IMR-90 (cell line): ENCODE results near the gene RTEL1. TPM values are rescaled to one million over a fixed set of nuclear protein-coding genes. Genes with fewer than 3 reads are reported as not detected.

Experiments used
- ATAC-seq: fragments of 200-7000 bp; cut with Tn5 transposase; 2 replicates; pipeline ENCODE4 v1.9.1; 2020; ENCODE audit warnings: low read depth, mild to moderate bottlenecking, moderate library complexity
- BruUV-seq: library from RNA; stranded (reverse); fragments of 400-500 nt; replicated peaks from 2 replicates; lab custom pipeline; 2021; lab: Mats Ljungman, UMichigan
- CTCF ChIA-PET: fragments of 300-600 bp; formaldehyde crosslinking; extraction: SDS; loops from one replicate; lab custom pipeline; 2021; ENCODE audit warnings: antibody characterized with exemption; lab: Yijun Ruan, JAX
- POLR2A ChIA-PET: fragments of 300-600 bp; sonication (Branson Sonifier 250); formaldehyde crosslinking; loops from one replicate; lab custom pipeline; 2022; ENCODE audit warnings: antibody characterized with exemption; ENCODE audit not compliant: unreplicated experiment; lab: Charles Lee
- DNase-seq: peaks from one replicate; pipeline ENCODE4 v3.0.0; 2013
- H2AFZ ChIP-seq: replicated peaks from 2 replicates; pipeline ENCODE3; 2013; ENCODE audit warnings: low read length, mild to moderate bottlenecking; ENCODE audit not compliant: poor library complexity
- H2AK5ac ChIP-seq: 2 replicates; pipeline ENCODE4 v1.6.1; 2013; ENCODE audit warnings: low read depth, low read length, inconsistent platforms
- H2AK9ac ChIP-seq: replicated peaks from 2 replicates; pipeline ENCODE3; 2013; ENCODE audit warnings: mild to moderate bottlenecking, low read depth, low read length, moderate library complexity; ENCODE audit not compliant: poor library complexity
- H2BK120ac ChIP-seq: 2 replicates; pipeline ENCODE4 v1.6.1; 2013; ENCODE audit warnings: low read depth, low read length, inconsistent platforms
- H2BK15ac ChIP-seq: 3 replicates; pipeline ENCODE4 v1.6.1; 2013; ENCODE audit warnings: low read depth, low read length, inconsistent platforms
- H2BK20ac ChIP-seq: 2 replicates; pipeline ENCODE4 v1.6.1; 2013; ENCODE audit warnings: low read depth, mild to moderate bottlenecking, inconsistent platforms, low read length, moderate library complexity
- H2BK5ac ChIP-seq: 2 replicates; pipeline ENCODE4 v1.6.1; 2013; ENCODE audit warnings: mild to moderate bottlenecking, low read depth, low read length, inconsistent platforms; ENCODE audit not compliant: poor library complexity, severe bottlenecking
- H3K14ac ChIP-seq: replicated peaks from 2 replicates; pipeline ENCODE4 v1.6.1; 2013; ENCODE audit warnings: low read depth, low read length, inconsistent platforms
- H3K18ac ChIP-seq: 2 replicates; pipeline ENCODE4 v1.6.1; 2013; ENCODE audit warnings: low read depth, low read length, control low read depth
- H3K23ac ChIP-seq: 2 replicates; pipeline ENCODE4 v1.6.1; 2013; ENCODE audit warnings: low read depth, low read length, inconsistent platforms
- H3K27ac ChIP-seq: 2 replicates; pipeline ENCODE4 v1.5.1; 2013; ENCODE audit warnings: mild to moderate bottlenecking, control low read depth, low read length; ENCODE audit not compliant: insufficient read depth
- H3K27me3 ChIP-seq: 2 replicates; pipeline ENCODE4 v1.6.1; 2013; ENCODE audit warnings: low read length; ENCODE audit not compliant: control insufficient read depth, insufficient read depth
- H3K36me3 ChIP-seq: 2 replicates; pipeline ENCODE4 v1.6.1; 2013; ENCODE audit warnings: low read length, mixed read lengths; ENCODE audit not compliant: control insufficient read depth, insufficient read depth
- H3K4ac ChIP-seq: 2 replicates; pipeline ENCODE4 v1.6.1; 2013; ENCODE audit warnings: low read depth, low read length, inconsistent platforms
- H3K4me1 ChIP-seq: 2 replicates; pipeline ENCODE4 v1.6.1; 2013; ENCODE audit warnings: low read length, mixed read lengths; ENCODE audit not compliant: control insufficient read depth, insufficient read depth
- H3K4me2 ChIP-seq: 2 replicates; pipeline ENCODE4 v1.6.1; 2013; ENCODE audit warnings: low read depth, mild to moderate bottlenecking, control low read depth, low read length, moderate library complexity
- H3K4me3 ChIP-seq: 2 replicates; pipeline ENCODE4 v1.5.1; 2013; ENCODE audit warnings: low read depth, mild to moderate bottlenecking, control low read depth, low read length, moderate library complexity; ENCODE audit not compliant: insufficient read depth
- H3K56ac ChIP-seq: 2 replicates; pipeline ENCODE4 v1.6.1; 2013; ENCODE audit warnings: low read length, inconsistent platforms; ENCODE audit not compliant: insufficient read depth; ENCODE audit errors: extremely low read depth
- H3K79me1 ChIP-seq, 2 experiments: 2 replicates each; pipeline ENCODE4 v1.6.1; 2013; ENCODE audit warnings: low read length in 2 of 2, inconsistent platforms in 1 of 2, low read depth in 1 of 2
- H3K9ac ChIP-seq: 2 replicates; pipeline ENCODE4 v1.6.1; 2013; ENCODE audit warnings: low read depth, low read length, control low read depth
- H3K9me1 ChIP-seq: 2 replicates; pipeline ENCODE4 v1.6.1; 2013; ENCODE audit warnings: low read length, inconsistent platforms; ENCODE audit not compliant: insufficient read depth
- H3K9me3 ChIP-seq: 2 replicates; pipeline ENCODE4 v1.6.1; 2013; ENCODE audit warnings: low read length; ENCODE audit not compliant: control insufficient read depth, insufficient read depth
- H4K20me1 ChIP-seq: 2 replicates; pipeline ENCODE4 v1.6.1; 2013; ENCODE audit warnings: low read length, inconsistent platforms; ENCODE audit not compliant: insufficient read depth
- H4K5ac ChIP-seq: 2 replicates; pipeline ENCODE4 v1.6.1; 2013; ENCODE audit warnings: mild to moderate bottlenecking, low read depth, low read length, control low read depth
- H4K8ac ChIP-seq, 2 experiments: 2 replicates each; pipeline ENCODE4 v1.6.1; 2013; ENCODE audit warnings: low read depth in 2 of 2, low read length in 2 of 2, control low read depth in 1 of 2, inconsistent platforms in 1 of 2
- H4K91ac ChIP-seq: 2 replicates; pipeline ENCODE4 v1.6.1; 2013; ENCODE audit warnings: low read depth, low read length, inconsistent platforms; ENCODE audit not compliant: insufficient read depth
- BHLHE40 ChIP-seq: fragments of 150-350 bp; IDR thresholded peaks from 2 replicates; pipeline ENCODE4 v1.6.1; 2016; ENCODE audit warnings: mild to moderate bottlenecking, low read depth, low read length
- CEBPB ChIP-seq: IDR thresholded peaks from 2 replicates; pipeline ENCODE4 v1.6.1; 2012; ENCODE audit warnings: low read depth, low read length, improper control_type of control experiment
- CHD1 ChIP-seq: IDR thresholded peaks from 2 replicates; pipeline ENCODE4 v1.6.1; 2012; ENCODE audit warnings: low read depth, low read length, improper control_type of control experiment
- ELK1 ChIP-seq: fragments of 150-350 bp; IDR thresholded peaks from 2 replicates; pipeline ENCODE4 v1.6.1; 2016; ENCODE audit warnings: low read depth, mild to moderate bottlenecking, low read length, moderate library complexity, borderline replicate concordance
- FOS ChIP-seq: fragments of 150-350 bp; IDR thresholded peaks from 2 replicates; pipeline ENCODE4 v1.6.1; 2016; ENCODE audit warnings: low read depth, low read length
- MAFK ChIP-seq: IDR thresholded peaks from 2 replicates; pipeline ENCODE4 v1.6.1; 2012; ENCODE audit warnings: low read depth, low read length, improper control_type of control experiment
- MAZ ChIP-seq: IDR thresholded peaks from 2 replicates; pipeline ENCODE4 v1.6.1; 2012; ENCODE audit warnings: low read depth, mild to moderate bottlenecking, low read length, improper control_type of control experiment, moderate library complexity, borderline replicate concordance
- MXI1 ChIP-seq: IDR thresholded peaks from 2 replicates; pipeline ENCODE4 v1.6.1; 2012; ENCODE audit warnings: low read depth, mild to moderate bottlenecking, low read length, moderate library complexity, borderline replicate concordance
- NFE2L2 ChIP-seq: fragments of 150-350 bp; IDR thresholded peaks from 2 replicates; pipeline ENCODE4 v1.6.1; 2016; ENCODE audit warnings: low read depth, mild to moderate bottlenecking, low read length
- RAD21 ChIP-seq: IDR thresholded peaks from 2 replicates; pipeline ENCODE4 v1.6.1; 2012; ENCODE audit warnings: low read length, improper control_type of control experiment
- RCOR1 ChIP-seq: IDR thresholded peaks from 2 replicates; pipeline ENCODE4 v1.6.1; 2012; ENCODE audit warnings: mild to moderate bottlenecking, low read length, improper control_type of control experiment; ENCODE audit not compliant: insufficient replicate concordance
- RFX5 ChIP-seq: IDR thresholded peaks from 2 replicates; pipeline ENCODE4 v1.8.0; 2012; ENCODE audit warnings: low read depth, mild to moderate bottlenecking, low read length, moderate library complexity
- SMC3 ChIP-seq: fragments of 150-350 bp; IDR thresholded peaks from 2 replicates; pipeline ENCODE4 v1.6.1; 2016; ENCODE audit warnings: low read depth, mild to moderate bottlenecking, antibody characterized with exemption, low read length, moderate library complexity
- USF2 ChIP-seq: fragments of 150-350 bp; IDR thresholded peaks from 2 replicates; pipeline ENCODE4 v1.6.1; 2017; ENCODE audit warnings: mild to moderate bottlenecking, antibody characterized with exemption, low read length, low read depth
- WGBS, 2 experiments: methylation state at CpG; one replicate each; pipeline versions ENCODE4 v1.1.5 to v1.1.7; 2013; ENCODE audit warnings: missing lambda C conversion rate in 2 of 2; ENCODE audit not compliant: insufficient read length in 1 of 2; ENCODE audit errors: extremely low coverage in 2 of 2; 5-methylcytosine and 5-hydroxymethylcytosine counted together
- dilution Hi-C: fragments of 300-500 bp; cut with HindIII; formaldehyde crosslinking; loops from one replicate; pipeline ENCODE4 v1.14.3; 2018; ENCODE audit warnings: low sequenced_read_pairs; ENCODE audit not compliant: unreplicated experiment
- in situ Hi-C: fragments of 300-500 bp; cut with MboI; formaldehyde crosslinking; loops from 3 replicates; pipeline ENCODE4 v1.14.3; 2019; ENCODE audit warnings: low sequenced_read_pairs, inconsistent platforms, mixed read lengths
- intact Hi-C: fragments of 100-400 bp; cut with micrococcal nuclease; formaldehyde crosslinking; loops from 2 replicates; pipeline ENCODE4 v1.10.0; 2022
- polyA plus RNA-seq, 3 experiments: library from polyadenylated mRNA; depleted of rRNA; stranded (reverse); fragments of >200 nt; gene quantifications; 2 replicates each; pipeline ENCODE4 v1.2.3, GENCODE V29; 2012; ENCODE audit warnings: low replicate concordance in 1 of 3
- total RNA-seq: library from RNA; depleted of rRNA; stranded (reverse); fragments of >200 nt; gene quantifications from 2 replicates; pipeline ENCODE4 v1.2.3, GENCODE V29; 2012

RTEL1 gene
- total and polyA plus RNA-seq, 2 of the 4 experiments (the other 2 are of a cell fraction), result 14.7 to 18.8 TPM

GRCh38 chr20:63617092-63617875 is 40.8 kb upstream of the RTEL1 start:
- BruUV-seq, result no TSS peak
- intact Hi-C loops, result no loop called here
- no peak overlapping the region for H3K56ac ChIP-seq
- no peak overlapping the region for H2BK20ac ChIP-seq
- no peak overlapping the region for H4K8ac ChIP-seq
- no peak overlapping the region for H3K4ac ChIP-seq
- no peak overlapping the region for H2AK9ac ChIP-seq
- no peak overlapping the region for H3K4me2 ChIP-seq
- no peak for TF ChIP-seq FOS
- TF ChIP-seq RAD21, result no peak
- no peak for TF ChIP-seq BHLHE40
- TF ChIP-seq USF2, result no peak
- TF ChIP-seq CHD1, result no peak
- no peak for TF ChIP-seq MXI1
- TF ChIP-seq RFX5, result no peak
- TF ChIP-seq MAZ, result no peak
- no peak for TF ChIP-seq CEBPB
- TF ChIP-seq ELK1, result no peak
- no peak for TF ChIP-seq NFE2L2
- TF ChIP-seq RCOR1, result no peak
- TF ChIP-seq MAFK, result no peak
- TF ChIP-seq SMC3, result no peak
- in situ Hi-C loops, result no loop called here
- no peaks in the 10 kb centered on the region for H3K9me3 ChIP-seq
- H3K4me3 ChIP-seq, result no peak overlapping the region
- no peak overlapping the region for H3K23ac ChIP-seq
- H2BK15ac ChIP-seq, result no peak overlapping the region
- dilution Hi-C loops, result no loop called here
- ChIA-PET POLR2A (no interaction called here), CTCF (no interaction called here)
- no peak overlapping the region for H2BK5ac ChIP-seq
- no peak overlapping the region for H3K18ac ChIP-seq
- H3K79me1 ChIP-seq, result peaks cover 32 to 78% of the 10 kb centered on the region in 2 experiments
- peaks cover 22% of the 10 kb centered on the region for H4K20me1 ChIP-seq
- no peak overlapping the region for H2BK120ac ChIP-seq
- no peak for DNase-seq
- H4K91ac ChIP-seq, result no peak overlapping the region
- H3K14ac ChIP-seq, result no peak overlapping the region
- no peak overlapping the region for H2AFZ ChIP-seq
- no peak for ATAC-seq
- H4K5ac ChIP-seq, result no peak overlapping the region
- no peak overlapping the region for H3K9ac ChIP-seq
- H3K27ac ChIP-seq, result no peak overlapping the region
- 93% methylated on average over 14 of the region's 41 CpGs; no CpG with 5 or more reads in 1 of the 2 experiments for WGBS, 2 experiments
- no peak overlapping the region for H2AK5ac ChIP-seq
- H3K4me1 ChIP-seq, result no peaks in the 10 kb centered on the region
- peaks cover 3% of the 10 kb centered on the region; the same call in 1 of the 2 replicates for H3K9me1 ChIP-seq
- no peaks in the 10 kb centered on the region for H3K27me3 ChIP-seq
- H3K36me3 ChIP-seq, result peaks cover 37% of the 10 kb centered on the region
